Lower lobe of right lung (tissue), 2 donors: Measurements from ENCODE around the gene NCR2. TPM values are rescaled to one million over a fixed set of nuclear protein-coding genes. Genes with fewer than 3 reads are reported as not detected.

ENCODE experiments used
- ATAC-seq, 2 donors: fragments of 200-7000 bp; cut with Tn5 transposase; one replicate each; pipeline ENCODE4 v1.9.1; 2020 to 2022; ENCODE audit warnings: mild to moderate bottlenecking in 2 of 2, moderate library complexity in 2 of 2
- DNase-seq: peaks from one replicate; pipeline ENCODE4 v3.0.0-alpha.2; 2020
- H3K27ac ChIP-seq: fragments of 200-600 bp; one replicate; pipeline ENCODE4 v1.8.0; 2022
- H3K27me3 ChIP-seq: fragments of 200-600 bp; one replicate; pipeline ENCODE4 v1.8.0; 2022; ENCODE audit warnings: low read depth
- H3K36me3 ChIP-seq: fragments of 200-600 bp; one replicate; pipeline ENCODE4 v1.8.0; 2022; ENCODE audit warnings: mild to moderate bottlenecking
- H3K4me1 ChIP-seq: fragments of 200-600 bp; one replicate; pipeline ENCODE4 v1.8.0; 2022
- H3K4me3 ChIP-seq: fragments of 200-600 bp; one replicate; pipeline ENCODE4 v1.8.0; 2022; ENCODE audit warnings: mild to moderate bottlenecking
- H3K9me3 ChIP-seq: fragments of 200-600 bp; one replicate; pipeline ENCODE4 v1.8.0; 2022
- intact Hi-C: fragments of 100-400 bp; cut with DNase I; formaldehyde crosslinking; loops from one replicate; pipeline ENCODE4 v1.11.0; 2022
- total RNA-seq: library from RNA; stranded (reverse); fragmentation: NEBNext Ultra II Directional; extraction: Animal tissue kit (Norgen Biotek cat#: 25700); gene quantifications from one replicate; pipeline ENCODE4 v1.2.1, GENCODE V29; 2021
- TF ChIP-seq, protein P1 (sequence below): fragments of 200-600 bp; IDR thresholded peaks from one replicate; pipeline ENCODE4 v1.8.0; 2022; ENCODE audit warnings: antibody characterized with exemption, mild to moderate bottlenecking
- donor health status: DM: no; HTN: yes; CAD: no; lungs with severe emphysema.

NCR2 gene
- total RNA-seq, 1 donor from 2014 or later: not detected

DNA sequence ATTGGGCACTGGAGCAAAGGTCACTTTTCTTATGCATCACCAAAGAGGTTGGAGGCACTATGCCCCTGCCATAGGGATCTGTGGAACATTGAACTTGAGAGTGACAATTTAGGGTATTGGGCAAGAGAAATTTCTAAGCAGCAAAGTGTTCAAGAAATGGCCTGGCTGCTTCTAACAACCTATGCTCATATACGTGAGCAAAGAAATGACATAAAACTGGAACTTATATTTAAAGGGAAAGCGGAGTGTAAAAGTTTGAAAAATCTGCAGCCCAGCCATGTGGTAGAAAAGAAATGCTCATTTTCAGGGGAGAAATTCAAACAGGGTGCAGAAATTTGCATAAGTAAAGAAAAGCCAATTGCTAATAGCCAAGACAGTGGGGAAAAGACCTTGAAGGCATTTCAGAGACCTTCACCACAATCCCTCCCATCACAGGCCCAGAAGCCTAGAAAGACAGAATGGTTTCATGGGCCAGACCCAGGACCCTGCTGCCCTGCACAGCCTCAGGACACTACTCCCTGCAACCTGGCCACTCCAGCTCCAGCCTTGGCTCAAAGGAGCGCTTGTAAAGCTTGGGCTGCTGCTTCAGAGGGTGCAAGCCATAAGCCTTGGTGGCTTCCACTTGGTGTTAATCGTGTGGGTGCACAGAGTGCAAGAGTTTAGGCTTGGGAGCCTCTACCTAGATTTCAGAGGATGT is 24.4 kb downstream of the NCR2 start:
- no peak overlapping the region for H3K4me3 ChIP-seq
- no peaks in the 10 kb centered on the region for H3K36me3 ChIP-seq
- peaks cover 6% of the 10 kb centered on the region for H3K27me3 ChIP-seq
- ATAC-seq: no peak
- DNase-seq: no peak
- intact Hi-C loops: no loop called here
- no peak overlapping the region for H3K27ac ChIP-seq
- no peaks in the 10 kb centered on the region for H3K4me1 ChIP-seq
- peaks cover 26% of the 10 kb centered on the region for H3K9me3 ChIP-seq
- TF ChIP-seq, protein P1, sequence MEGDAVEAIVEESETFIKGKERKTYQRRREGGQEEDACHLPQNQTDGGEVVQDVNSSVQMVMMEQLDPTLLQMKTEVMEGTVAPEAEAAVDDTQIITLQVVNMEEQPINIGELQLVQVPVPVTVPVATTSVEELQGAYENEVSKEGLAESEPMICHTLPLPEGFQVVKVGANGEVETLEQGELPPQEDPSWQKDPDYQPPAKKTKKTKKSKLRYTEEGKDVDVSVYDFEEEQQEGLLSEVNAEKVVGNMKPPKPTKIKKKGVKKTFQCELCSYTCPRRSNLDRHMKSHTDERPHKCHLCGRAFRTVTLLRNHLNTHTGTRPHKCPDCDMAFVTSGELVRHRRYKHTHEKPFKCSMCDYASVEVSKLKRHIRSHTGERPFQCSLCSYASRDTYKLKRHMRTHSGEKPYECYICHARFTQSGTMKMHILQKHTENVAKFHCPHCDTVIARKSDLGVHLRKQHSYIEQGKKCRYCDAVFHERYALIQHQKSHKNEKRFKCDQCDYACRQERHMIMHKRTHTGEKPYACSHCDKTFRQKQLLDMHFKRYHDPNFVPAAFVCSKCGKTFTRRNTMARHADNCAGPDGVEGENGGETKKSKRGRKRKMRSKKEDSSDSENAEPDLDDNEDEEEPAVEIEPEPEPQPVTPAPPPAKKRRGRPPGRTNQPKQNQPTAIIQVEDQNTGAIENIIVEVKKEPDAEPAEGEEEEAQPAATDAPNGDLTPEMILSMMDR: no peak

DNA sequence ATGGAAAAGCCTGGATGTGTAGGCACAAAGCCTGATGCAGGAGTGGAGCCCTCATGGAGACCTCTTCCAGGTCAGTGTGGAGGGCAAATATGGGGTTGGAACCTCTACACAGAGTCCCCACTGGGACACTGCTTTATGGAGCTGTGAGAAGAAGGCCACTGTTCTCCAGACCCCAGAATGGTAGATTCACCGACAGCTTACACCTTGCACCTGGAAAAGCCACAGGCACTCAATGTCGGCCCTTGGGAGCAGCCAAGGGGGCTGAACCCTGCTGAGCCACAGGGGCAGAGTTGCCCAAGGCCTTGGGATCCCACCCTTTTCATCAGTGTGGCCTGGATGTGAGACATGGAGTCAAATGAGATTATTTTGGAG is 24.9 kb downstream of the NCR2 start:
- TF ChIP-seq, protein P1: no peak
- Histone ChIP-seq H3K36me3 (no peaks in the 10 kb centered on the region), H3K4me3 (no peak overlapping the region), H3K9me3 (peaks cover 26% of the 10 kb centered on the region), H3K4me1 (no peaks in the 10 kb centered on the region), H3K27me3 (peaks cover 10% of the 10 kb centered on the region), H3K27ac (no peak overlapping the region)
- no peak for DNase-seq
- intact Hi-C loops: no loop called here
- ATAC-seq: no peak

DNA sequence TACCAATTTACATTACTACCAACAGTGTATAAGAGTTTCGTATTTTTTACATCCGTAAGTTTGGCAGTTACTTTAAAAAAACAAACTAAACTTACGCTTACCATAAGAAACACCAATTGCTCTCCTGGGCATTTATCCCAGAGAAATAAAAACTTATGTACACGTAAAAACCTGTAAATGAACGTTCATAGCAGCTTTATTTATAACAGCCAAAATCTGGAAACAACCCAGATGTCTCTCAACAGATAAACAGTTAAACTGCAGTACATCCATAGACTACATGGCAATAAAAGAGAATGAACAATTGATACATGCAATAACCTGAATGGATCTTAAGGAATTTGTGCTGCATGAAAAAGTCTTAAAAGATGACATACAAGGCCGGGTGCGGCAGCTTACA is 30.7 kb downstream of the NCR2 start:
- no peak for DNase-seq
- no peak overlapping the region for H3K27ac ChIP-seq
- peaks cover 8% of the 10 kb centered on the region for H3K9me3 ChIP-seq
- H3K36me3 ChIP-seq: no peaks in the 10 kb centered on the region
- TF ChIP-seq, protein P1: no peak
- H3K27me3 ChIP-seq: peaks cover 51% of the 10 kb centered on the region
- H3K4me1 ChIP-seq: peaks cover 6% of the 10 kb centered on the region
- no peak overlapping the region for H3K4me3 ChIP-seq
- intact Hi-C loops: no loop called here
- ATAC-seq: no peak

DNA sequence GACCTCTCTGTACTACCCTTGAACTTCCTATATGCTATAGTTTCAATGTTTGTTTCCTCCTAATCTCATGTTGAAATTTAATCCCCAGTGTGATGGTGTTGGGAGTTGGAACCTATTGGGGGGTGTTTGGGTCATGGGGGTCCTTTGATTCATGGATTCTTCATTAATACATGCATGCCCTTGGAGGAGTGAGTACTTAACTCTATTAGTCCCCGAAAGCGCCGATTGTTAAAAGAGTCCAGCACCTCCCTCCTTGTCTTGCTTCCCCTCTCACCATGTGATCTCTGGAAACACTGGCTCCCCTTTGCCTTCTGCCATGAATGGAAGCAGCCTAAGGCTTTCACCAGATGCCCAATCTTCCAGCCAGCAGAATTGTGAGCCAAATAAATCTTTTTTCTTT is 31.7 kb downstream of the NCR2 start:
- H3K27me3 ChIP-seq: peaks cover 61% of the 10 kb centered on the region
- intact Hi-C loops: no loop called here
- ATAC-seq: no peak

DNA sequence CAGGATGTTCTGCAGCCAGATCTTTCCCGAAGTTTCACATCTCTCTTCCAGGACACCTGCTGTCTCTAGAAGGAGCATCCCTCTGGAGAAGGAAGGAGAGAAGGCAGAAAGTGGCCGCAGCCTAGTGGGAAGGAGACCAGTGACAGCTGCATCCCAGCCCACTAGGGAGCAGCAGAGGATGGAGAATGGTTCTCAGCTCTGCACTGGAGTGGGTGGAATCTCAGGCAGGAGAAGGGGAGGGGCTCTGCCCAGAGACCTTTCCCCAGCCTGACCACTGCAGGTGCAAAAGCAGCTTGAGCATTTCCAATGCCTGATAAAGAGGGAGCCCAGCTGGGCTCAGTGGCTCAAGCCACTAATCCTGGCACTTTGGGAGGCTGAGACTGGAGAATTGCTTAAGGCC is 32.3 kb downstream of the NCR2 start:
- H3K27me3 ChIP-seq: peaks cover 67% of the 10 kb centered on the region
- DNase-seq: no peak

More for the DNA sequence above, 31.7 kb downstream of the NCR2 start:
- DNase-seq: no peak
- TF ChIP-seq, protein P1: no peak
- no peaks in the 10 kb centered on the region for H3K36me3 ChIP-seq
- H3K4me3 ChIP-seq: no peak overlapping the region
- no peaks in the 10 kb centered on the region for H3K9me3 ChIP-seq
- H3K27ac ChIP-seq: no peak overlapping the region
- H3K4me1 ChIP-seq: peaks cover 15% of the 10 kb centered on the region

More for the DNA sequence above, 32.3 kb downstream of the NCR2 start:
- Histone ChIP-seq H3K4me1 (peaks cover 21% of the 10 kb centered on the region), H3K4me3 (no peak overlapping the region), H3K36me3 (no peaks in the 10 kb centered on the region), H3K9me3 (no peaks in the 10 kb centered on the region), H3K27ac (no peak overlapping the region)
- peak; percentile 43 to 44 for ATAC-seq
- TF ChIP-seq, protein P1: peak; percentile 30
- intact Hi-C loops: no loop called here
